SK-N-SH (cell line): ENCODE results near the gene KLK2.

Source experiments
- ELF1 ChIP-seq: IDR thresholded peaks from 2 replicates; pipeline ENCODE4 v1.4.0; 2012
- EP300 ChIP-seq, 2 experiments: IDR thresholded peaks; 2 replicates each; pipeline versions ENCODE4 v1.4.0 to v1.6.1; 2012; ENCODE audit warnings: borderline replicate concordance in 1 of 2, low read depth in 1 of 2, low read length in 1 of 2
- FOSL2 ChIP-seq: IDR thresholded peaks from 2 replicates; pipeline ENCODE4 v1.4.0; 2012; ENCODE audit warnings: low read depth, mild to moderate bottlenecking, moderate library complexity, borderline replicate concordance
- FOXJ3 ChIP-seq: sonication (generic); formaldehyde crosslinking; IDR thresholded peaks from 2 replicates; pipeline ENCODE4 v1.5.1; 2020; ENCODE audit warnings: mild to moderate bottlenecking, missing genetic modification reagents
- FOXM1 ChIP-seq: IDR thresholded peaks from 2 replicates; pipeline ENCODE4 v1.4.0; 2012; ENCODE audit warnings: low read depth, mild to moderate bottlenecking
- JUND ChIP-seq: IDR thresholded peaks from 2 replicates; pipeline ENCODE4 v1.4.0; 2012
- MAX ChIP-seq: IDR thresholded peaks from 2 replicates; pipeline ENCODE4 v1.4.0; 2012; ENCODE audit warnings: low read depth
- POLR2AphosphoS5 ChIP-seq: IDR thresholded peaks from 2 replicates; pipeline ENCODE4 v1.6.1; 2012; ENCODE audit warnings: low read depth, low read length
- USF2 ChIP-seq: fragments of 150-350 bp; IDR thresholded peaks from 2 replicates; pipeline ENCODE4 v1.6.1; 2017; ENCODE audit warnings: antibody characterized with exemption, low read length, low read depth, borderline replicate concordance
- YY1 ChIP-seq: IDR thresholded peaks from 2 replicates; pipeline ENCODE4 v1.4.0; 2012; ENCODE audit warnings: low read depth, mild to moderate bottlenecking
- TF ChIP-seq, protein P1 (sequence below): fragments of 200-600 bp; sonication (generic); IDR thresholded peaks from 2 replicates; pipeline ENCODE4 v1.6.1; 2017; ENCODE audit warnings: antibody characterized with exemption, mild to moderate bottlenecking, moderate library complexity
- TF ChIP-seq, protein P2 (sequence below): IDR thresholded peaks from 2 replicates; pipeline ENCODE4 v1.6.1; 2012; ENCODE audit warnings: mild to moderate bottlenecking, low read depth, low read length, moderate library complexity

DNA sequence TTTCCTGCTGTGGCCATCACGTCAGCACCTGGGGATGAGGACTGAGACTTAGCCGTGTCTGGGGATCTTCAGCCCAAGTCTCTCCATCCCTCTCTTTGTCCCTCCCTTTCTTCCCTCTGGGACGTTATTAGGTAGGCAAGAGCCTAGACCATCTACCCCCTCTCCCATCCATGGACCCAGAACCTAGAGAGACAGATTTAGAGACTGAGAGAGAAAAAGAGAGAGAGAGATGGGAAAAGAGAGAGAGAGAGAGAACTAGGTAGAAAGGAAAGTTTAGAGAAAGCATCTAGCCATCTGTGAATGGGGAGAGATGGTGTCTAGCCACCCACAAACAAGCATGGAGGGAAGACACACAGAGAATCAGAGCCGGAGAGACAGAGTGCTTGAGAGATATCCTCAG, 37.5 kb downstream of the KLK2 start:
- no peak for TF ChIP-seq USF2
- no peak for TF ChIP-seq YY1
- TF ChIP-seq POLR2AphosphoS5 = no peak
- TF ChIP-seq, protein P1, sequence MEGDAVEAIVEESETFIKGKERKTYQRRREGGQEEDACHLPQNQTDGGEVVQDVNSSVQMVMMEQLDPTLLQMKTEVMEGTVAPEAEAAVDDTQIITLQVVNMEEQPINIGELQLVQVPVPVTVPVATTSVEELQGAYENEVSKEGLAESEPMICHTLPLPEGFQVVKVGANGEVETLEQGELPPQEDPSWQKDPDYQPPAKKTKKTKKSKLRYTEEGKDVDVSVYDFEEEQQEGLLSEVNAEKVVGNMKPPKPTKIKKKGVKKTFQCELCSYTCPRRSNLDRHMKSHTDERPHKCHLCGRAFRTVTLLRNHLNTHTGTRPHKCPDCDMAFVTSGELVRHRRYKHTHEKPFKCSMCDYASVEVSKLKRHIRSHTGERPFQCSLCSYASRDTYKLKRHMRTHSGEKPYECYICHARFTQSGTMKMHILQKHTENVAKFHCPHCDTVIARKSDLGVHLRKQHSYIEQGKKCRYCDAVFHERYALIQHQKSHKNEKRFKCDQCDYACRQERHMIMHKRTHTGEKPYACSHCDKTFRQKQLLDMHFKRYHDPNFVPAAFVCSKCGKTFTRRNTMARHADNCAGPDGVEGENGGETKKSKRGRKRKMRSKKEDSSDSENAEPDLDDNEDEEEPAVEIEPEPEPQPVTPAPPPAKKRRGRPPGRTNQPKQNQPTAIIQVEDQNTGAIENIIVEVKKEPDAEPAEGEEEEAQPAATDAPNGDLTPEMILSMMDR = no peak
- no peak for TF ChIP-seq FOXJ3 (CRISPR knock-in tag)
- no peak for TF ChIP-seq ELF1
- TF ChIP-seq EP300 (IDR thresholded peaks at IDR 0.05; ENCODE audit: borderline replicate concordance in 1 of 2, low read depth in 1 of 2, low read length in 1 of 2) = no peak
- TF ChIP-seq MAX = no peak
- no peak for TF ChIP-seq FOXM1
- TF ChIP-seq, protein P2, sequence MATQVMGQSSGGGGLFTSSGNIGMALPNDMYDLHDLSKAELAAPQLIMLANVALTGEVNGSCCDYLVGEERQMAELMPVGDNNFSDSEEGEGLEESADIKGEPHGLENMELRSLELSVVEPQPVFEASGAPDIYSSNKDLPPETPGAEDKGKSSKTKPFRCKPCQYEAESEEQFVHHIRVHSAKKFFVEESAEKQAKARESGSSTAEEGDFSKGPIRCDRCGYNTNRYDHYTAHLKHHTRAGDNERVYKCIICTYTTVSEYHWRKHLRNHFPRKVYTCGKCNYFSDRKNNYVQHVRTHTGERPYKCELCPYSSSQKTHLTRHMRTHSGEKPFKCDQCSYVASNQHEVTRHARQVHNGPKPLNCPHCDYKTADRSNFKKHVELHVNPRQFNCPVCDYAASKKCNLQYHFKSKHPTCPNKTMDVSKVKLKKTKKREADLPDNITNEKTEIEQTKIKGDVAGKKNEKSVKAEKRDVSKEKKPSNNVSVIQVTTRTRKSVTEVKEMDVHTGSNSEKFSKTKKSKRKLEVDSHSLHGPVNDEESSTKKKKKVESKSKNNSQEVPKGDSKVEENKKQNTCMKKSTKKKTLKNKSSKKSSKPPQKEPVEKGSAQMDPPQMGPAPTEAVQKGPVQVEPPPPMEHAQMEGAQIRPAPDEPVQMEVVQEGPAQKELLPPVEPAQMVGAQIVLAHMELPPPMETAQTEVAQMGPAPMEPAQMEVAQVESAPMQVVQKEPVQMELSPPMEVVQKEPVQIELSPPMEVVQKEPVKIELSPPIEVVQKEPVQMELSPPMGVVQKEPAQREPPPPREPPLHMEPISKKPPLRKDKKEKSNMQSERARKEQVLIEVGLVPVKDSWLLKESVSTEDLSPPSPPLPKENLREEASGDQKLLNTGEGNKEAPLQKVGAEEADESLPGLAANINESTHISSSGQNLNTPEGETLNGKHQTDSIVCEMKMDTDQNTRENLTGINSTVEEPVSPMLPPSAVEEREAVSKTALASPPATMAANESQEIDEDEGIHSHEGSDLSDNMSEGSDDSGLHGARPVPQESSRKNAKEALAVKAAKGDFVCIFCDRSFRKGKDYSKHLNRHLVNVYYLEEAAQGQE = no peak
- no peak for TF ChIP-seq FOSL2
- TF ChIP-seq JUND = no peak
